Tibial nerve (tissue), 4 donors: ENCODE results near the gene WASF2.

Experiments used
- CTCF ChIP-seq, 5 experiments: fragments of 200-600 bp in 3 of 5; fragments of 450-650 bp in 2 of 5; sonication (generic) in 3 of 5; IDR thresholded peaks; one replicate each; pipeline ENCODE4 v1.5.1; 2016 to 2019; ENCODE audit warnings: antibody characterized with exemption in 5 of 5, mild to moderate bottlenecking in 3 of 5, moderate library complexity in 2 of 5
- EP300 ChIP-seq, 2 donors: sonication (generic); formaldehyde crosslinking; IDR thresholded peaks; one replicate each; pipeline ENCODE4 v1.6.1; 2017; ENCODE audit warnings: antibody characterized with exemption in 2 of 2, mild to moderate bottlenecking in 1 of 2
- POLR2A ChIP-seq, 2 donors: fragments of 450-650 bp; IDR thresholded peaks; one replicate each; pipeline ENCODE4 v1.6.1; 2017; ENCODE audit warnings: antibody characterized with exemption in 2 of 2, mild to moderate bottlenecking in 2 of 2, moderate library complexity in 2 of 2

- TF ChIP-seq CTCF (IDR thresholded peaks at IDR 0.05) (no peak), EP300 (IDR thresholded peaks at IDR 0.05) (peak in 1 of 2 donors; percentile 53), POLR2A (IDR thresholded peaks at IDR 0.05) (no peak)
These were observed 30.7 kb upstream of the WASF2 start for GRCh38 chr1:27520651-27521050.
